Testis (tissue), 2 donors: ENCODE data around the gene RIPOR1.

ENCODE experiments used
- CTCF ChIP-seq, 3 experiments: fragments of 450-650 bp in 2 of 3; fragments of 200-600 bp in 1 of 3; sonication (generic) in 1 of 3; IDR thresholded peaks; one replicate each; pipeline ENCODE4 v1.5.1; 2016 to 2019; ENCODE audit warnings: antibody characterized with exemption in 3 of 3, mild to moderate bottlenecking in 2 of 3, moderate library complexity in 1 of 3
- POLR2A ChIP-seq: fragments of 450-650 bp; IDR thresholded peaks from one replicate; pipeline ENCODE4 v1.6.1; 2017; ENCODE audit warnings: antibody characterized with exemption, mild to moderate bottlenecking, moderate library complexity

- no peak for TF ChIP-seq CTCF (IDR thresholded peaks at IDR 0.05)
- no peak for TF ChIP-seq POLR2A
Measured at GRCh38 chr16:67571981-67572431, 43.4 kb downstream of the RIPOR1 start.
